HG03103 (cell line): ENCODE measurements around the gene CCDC120.

Experiments used
- ATAC-seq: cut with Tn5 transposase; IDR thresholded peaks from one replicate; pipeline ENCODE4 v1.9.1; 2021; ENCODE audit warnings: low read depth; ENCODE audit not compliant: unreplicated experiment

Gene CCDC120

DNA sequence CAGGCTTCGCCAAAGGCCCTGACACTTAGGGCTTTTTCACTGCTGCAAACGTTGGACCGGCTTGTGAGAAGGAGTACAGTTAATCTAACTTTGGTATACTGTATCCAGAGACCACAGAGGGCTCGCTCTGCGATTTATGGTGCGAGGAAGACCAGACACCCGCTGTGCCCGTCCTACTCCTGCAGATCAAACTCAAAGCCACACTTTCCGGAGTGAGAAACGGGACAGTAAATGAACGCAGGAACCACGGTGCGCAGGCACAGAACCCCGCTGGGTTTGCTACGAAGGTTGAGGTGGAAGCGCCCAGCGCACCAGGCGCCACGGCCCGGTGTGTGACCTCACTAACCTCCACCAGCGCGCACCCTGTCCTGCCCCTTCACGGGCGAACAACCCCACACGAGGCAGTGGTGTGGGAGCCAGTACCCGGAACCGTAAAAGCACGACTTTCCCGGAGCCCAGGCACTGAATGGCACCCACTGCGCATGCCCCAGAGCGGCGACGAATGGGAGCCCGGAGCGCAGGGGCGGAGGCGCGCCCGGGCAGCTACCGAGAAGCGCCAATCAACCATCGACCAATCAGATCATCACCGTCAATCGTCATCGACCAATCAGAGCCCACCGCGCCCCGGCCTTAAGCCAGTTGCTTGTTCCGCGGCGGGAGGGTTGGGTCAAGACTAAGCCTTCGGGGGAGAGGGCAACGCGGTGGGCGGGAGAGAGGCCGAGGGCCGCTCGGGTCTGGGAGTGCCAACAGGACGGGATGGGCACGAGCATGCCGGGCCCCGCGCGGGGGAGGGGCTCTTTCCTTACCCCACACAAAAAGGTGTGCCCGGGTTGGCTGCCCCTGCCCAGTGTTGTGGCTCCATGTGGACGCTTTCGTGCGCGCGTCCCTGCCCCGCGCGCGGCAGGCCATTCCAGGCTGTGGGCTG lies 42.2 kb downstream of the CCDC120 start:
- ATAC-seq: peak; percentile 95

DNA sequence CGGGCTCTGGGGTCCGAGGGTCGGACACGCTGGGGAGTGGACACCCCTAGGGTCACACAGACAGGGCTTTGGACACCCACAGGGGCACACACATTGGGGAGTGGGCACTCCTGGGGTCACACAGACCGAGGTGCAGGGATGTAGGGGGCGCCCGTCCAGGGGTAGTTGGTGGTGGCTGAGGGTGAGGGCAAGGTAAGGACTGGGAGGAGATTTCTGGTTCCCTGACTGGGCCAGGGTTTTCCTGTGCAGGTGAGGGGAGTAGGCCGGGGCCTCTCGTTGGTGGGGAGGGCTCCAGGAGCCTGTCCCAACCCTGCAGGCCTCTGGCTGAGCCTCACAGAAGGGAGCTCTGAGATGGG lies 42.8 kb downstream of the CCDC120 start:
- ATAC-seq: no peak

GRCh38 chrX:49102190-49102589 lies 43.4 kb downstream of the CCDC120 start:
- no peak for ATAC-seq

DNA sequence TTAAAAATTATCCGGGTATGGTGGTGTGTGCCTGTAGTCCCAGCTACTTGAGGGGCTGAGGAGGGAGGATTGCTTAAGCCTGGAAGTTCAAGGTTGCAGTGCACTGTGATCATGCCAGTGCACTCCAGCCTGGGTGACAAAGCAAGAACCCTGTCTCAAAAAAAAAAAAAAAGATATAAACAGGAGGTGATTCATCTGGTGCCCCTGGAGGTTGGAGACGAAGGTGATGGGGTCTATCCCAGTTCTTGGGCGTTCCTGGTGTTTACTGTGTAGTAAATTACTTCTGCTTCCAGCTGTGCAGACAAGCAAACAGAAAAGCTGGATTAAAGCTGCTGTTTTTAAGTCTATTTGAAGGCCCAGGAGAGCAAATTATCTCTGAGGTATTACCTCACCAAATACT lies 44.8 kb downstream of the CCDC120 start:
- no peak for ATAC-seq

DNA sequence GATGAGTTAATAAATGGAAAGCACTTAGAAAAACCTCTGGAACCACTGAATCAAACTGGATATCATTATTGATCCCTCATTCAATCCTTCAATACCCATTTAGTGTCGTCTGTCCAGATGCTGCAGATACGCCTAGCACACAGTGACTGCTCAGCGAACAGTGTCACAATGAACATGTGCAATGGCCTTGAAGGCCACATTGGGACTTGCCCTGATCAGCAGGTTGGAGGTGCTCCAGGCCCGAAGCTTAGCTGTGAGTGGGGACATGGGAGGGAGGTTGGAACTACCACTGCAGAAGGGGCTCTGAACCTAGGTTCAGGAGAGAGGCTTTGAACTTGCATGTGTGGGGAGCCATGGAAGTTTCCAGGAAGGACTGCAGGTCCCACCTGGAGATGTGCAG lies 47.5 kb downstream of the CCDC120 start:
- ATAC-seq: no peak

DNA sequence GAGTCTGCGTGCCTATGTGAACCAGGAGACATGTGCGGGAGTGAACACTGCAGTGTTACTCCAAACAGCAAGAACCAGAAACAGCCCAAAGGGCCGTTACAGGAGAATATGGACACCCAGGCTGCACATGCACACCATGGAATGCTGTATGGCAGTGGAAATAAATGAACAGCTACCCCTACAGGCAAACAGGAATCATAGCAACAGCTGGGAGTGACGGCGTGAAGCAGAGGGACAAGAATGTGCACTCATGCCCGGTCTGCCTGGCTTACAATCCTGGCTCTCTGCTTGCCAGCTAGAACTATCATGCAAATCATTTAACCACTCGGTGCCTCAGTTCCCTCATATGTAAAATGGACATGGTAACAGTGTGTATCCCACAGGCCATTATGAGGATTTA lies 48.1 kb downstream of the CCDC120 start:
- ATAC-seq: no peak

GRCh38 chrX:49108641-49109040 lies 49.8 kb downstream of the CCDC120 start:
- no peak for ATAC-seq

GRCh38 chrX:49110417-49110816 lies 51.6 kb downstream of the CCDC120 start:
- ATAC-seq: no peak

DNA sequence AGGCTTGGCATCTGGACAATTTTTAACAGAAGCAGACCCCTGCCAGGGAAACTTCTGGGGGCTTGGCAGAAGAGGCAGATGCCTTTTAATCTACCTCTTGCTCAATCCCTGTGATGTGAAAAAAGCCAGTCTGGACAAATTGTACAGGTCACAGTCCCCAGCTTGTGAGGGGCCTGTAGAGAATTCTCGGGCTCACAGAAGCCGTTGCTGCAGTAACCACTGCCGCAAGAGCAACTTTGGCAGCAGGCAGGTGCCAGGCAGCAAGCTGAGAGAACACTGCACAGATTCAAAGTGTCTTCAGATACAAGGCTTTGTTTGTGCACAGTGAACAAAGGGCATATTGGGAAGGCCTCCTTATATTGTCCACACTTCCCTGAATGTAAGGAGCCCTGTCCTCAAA lies 53.0 kb downstream of the CCDC120 start:
- ATAC-seq: no peak

DNA sequence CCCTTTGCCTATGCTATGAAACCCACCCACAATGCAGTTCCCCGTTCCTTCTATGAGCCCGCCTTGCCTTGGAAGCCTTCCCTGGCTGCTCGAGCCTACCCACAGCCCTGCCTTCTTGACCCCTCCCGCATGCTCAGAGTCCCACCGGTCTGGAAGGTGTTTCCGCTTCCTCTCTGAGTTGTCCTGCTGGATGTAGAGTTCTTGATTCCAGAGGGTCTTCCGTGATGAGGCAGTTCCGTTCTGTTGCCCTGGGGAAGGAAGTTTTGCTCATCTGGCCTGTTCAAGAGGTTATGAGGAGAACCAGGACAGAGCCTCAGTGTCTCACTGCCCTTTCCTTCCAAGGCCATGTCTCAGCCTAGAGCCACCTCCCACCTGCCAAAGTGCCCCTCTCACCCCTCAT lies 57.3 kb downstream of the CCDC120 start:
- no peak for ATAC-seq

GRCh38 chrX:49116716-49117115 lies 57.9 kb downstream of the CCDC120 start:
- ATAC-seq: no peak

DNA sequence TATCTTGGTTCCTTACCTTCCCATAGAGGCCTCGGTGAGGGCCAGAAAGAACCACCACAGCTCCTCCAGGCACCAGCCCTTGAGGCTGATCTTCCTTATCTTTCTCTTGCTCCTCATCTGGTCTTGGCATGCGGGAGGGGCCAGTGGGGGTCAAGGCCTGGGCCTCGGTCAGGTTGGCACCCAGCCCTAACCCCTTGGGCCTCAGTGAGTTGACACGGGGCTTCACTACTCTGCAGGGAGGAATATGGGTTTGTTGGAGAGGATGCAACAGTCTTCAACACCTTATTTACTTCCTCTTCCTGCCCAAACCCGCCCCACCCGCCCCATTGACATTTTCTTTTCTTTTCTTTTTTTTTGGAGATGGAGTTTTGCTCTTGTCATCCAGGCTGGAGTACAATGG lies 58.8 kb downstream of the CCDC120 start:
- ATAC-seq: no peak
